Stromal cell of bone marrow (primary cell): ENCODE results near the gene ABHD17A.

Experiments
- DNase-seq: peaks from one replicate; pipeline ENCODE4 v3.0.0-alpha.2; 2012; ENCODE audit warnings: low read depth

ABHD17A gene

DNA sequence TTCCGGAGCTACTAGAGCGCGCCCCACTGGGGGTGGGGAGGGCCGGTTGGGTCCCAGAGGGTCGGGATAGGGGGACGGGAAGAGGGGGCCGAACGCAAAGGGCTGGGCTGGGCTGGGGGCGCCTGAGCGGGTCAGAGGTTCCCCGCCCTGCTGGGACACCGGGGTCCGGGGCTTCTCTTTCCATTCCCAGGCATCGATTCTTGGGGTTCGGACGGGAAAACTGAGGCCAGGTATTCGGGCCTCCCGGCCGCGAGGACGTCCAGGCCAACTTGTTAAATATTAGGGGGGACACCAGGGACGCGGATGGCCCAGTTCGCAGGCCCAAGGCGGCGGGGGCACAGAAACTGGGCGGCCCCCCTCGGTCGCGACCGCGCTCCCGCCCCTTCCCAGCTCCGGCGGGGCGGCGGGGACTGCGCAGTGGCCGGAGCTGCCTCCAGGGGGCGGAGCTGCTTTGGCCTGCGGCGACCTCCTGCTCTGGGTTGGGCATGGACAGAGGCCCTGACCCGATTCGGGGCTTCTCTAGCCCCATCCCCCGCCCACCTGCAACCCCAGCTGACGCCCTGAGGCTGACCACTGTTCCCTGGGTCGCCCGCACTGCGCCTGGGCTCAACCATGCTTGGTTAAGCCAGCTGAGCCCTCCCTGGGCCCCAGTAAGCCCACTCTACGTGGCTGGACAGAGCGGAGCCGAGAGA is 20.7 kb downstream of the ABHD17A start:
- DNase-seq = no peak

DNA sequence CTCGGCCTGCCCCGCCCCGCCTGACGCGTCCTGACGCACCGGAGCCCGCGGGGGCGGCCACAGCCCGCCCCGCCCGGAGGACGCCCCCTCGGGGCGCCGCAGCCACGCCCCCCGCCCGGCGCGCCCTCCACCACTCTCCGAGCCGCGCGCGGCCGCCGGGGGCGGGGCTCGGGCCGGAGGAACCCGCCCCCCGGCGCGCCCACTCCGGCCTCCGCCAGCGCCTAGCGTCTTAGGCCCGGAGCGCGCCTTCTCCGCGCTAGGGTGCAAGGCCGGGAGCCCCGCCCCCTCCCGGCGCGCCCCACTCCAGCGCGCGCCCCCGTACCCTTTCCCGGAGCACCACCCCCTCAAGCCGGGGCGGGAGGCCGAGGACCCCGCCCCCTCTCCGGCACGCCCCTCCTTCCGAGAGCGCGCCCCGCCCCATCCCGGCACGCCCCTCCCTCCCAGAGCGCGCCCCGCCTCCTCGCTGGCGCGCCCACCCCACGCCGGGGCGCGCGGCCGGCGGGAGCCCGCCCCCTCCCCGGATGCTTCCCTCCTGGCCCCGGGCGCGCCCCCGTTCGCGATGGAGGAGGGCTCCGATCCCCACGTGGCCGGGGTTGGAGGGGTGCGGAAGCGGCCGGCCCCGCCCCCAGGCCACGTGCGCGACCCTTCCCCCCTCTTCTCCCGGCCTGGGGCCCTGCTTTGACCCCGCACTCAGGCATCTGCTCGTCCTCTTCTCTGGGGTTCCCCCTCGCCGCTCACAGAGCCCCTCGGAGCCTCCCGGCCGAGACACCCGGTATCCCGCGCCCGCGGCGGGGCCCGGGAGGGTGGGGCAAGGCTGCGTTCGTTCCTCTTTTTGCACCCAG is 21.4 kb downstream of the ABHD17A start:
- peak; percentile 86 for DNase-seq

GRCh38 chr19:1863328-1863637 is 22.0 kb downstream of the ABHD17A start, which contains the start of gene KLF16:
KLF16 (minus strand) TSS chr19:1863579; CDS start chr19:1863497, 82 bp downstream.
- DNase-seq = no peak

GRCh38 chr19:1862424-1863327 is 22.6 kb downstream of the ABHD17A start:
- DNase-seq = no peak

DNA sequence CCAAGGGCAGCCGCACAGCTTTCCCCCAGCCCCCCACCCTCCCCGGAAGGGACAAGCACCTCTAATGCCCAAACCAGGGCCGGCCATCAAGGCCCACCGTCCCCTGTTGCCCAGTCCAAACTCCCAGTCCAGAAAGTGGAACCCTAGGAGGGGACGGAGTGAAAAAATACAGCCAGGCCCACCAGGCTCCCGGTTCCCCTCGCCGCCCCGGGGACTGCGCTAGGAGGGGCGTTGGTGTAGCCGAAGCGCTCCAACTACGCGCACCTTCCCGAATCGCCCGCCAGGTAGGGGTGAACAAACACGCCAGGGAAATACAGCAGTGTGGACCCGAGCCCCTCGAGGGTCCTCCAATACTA is 23.2 kb downstream of the ABHD17A start:
- no peak for DNase-seq

- no peak for DNase-seq
Observed at GRCh38 chr19:1861599-1862031, 23.7 kb downstream of the ABHD17A start.

DNA sequence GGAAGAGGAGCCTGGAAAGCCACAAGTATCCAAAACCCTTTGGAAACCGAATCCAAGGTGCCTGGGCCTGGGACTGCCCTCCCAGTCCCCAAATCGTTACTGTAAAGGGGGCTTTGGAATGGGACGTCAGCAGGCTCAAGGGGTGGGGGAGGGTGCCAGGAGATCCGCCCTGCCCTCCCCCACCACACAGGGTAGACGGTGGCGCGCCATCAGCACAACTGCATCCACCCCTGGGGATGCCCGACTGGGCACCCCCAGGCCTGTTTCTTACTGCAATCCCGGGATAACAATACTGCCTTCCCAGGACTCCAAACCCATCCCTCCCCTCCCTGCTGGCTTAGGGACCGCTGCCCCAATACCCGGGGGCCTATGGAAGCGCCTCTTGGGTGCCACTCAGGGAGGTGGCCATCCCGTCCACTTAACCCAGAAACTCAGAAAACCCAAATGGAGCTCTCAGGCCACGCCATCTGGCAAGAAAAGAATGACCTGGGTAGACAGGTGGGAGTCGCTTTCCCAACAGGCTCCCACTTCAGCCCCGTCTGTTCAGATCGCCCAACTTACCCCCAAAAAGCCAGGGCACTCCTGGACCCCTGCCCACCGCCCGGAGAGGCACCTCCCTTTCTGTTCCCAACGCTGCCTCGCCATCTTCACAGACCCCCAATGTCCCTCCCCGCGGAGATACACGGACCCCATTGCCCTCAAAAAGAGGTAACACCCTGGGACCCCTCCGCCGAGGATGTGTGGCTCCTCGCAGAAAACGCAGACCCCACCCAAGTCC is 24.3 kb downstream of the ABHD17A start:
- DNase-seq = no peak

DNA sequence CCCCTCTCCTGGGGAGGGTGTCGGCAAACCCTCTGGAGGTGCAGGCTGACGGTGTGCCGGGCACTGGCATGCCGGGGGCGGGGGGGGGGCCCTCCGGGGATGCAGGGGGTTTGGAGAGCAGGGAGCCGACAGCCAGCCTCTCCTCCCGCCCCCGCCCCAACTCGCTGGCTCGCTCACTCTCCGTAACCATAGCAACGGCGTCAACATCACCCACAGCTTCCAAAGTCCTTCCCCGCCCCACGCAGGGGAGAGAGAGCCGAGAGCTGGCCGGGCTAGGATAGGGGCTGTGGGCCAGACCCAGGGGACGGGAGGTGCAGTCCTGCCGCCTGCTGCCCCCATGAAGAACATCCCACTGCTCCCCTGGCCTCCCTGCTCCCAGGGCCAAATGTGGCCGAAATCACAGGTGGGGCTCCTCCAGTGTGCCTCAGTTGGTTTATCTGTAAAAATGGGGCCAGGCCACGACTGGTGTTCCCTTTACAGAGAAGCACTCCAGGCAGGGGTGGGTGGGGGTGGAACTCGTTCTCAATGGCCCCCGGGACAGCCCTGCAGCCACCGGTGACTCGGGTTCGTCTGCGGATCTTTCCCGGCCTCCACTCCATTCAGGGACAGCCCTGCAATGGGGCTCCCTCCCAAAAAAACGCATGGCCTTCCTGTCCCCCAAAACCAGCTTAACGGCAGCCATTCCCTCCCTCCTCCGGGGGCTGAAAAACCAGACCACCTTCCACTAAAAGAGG is 25.1 kb downstream of the ABHD17A start:
- peak; percentile 64 for DNase-seq

DNA sequence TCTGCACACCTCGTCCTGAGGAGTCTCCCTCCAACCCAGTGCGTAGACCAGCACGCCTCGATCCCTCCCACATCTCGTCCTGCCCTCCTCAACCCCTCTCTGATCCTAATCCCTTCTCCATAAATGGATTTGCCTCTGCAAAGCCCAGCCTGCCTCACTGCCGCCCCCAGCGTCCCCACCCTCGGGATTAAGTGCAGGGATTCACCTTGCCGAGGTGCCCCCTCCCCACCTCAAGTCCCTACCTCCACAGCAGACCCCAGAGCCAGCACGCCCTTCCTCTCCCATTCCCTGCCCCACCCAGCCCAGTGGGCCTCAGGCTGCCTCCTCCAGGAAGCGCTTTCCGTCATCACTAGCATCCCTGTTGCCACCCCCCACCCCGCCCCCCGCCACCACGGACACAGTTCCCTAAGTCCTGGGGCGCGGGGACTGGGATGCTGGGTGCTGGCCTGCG is 25.9 kb downstream of the ABHD17A start:
- DNase-seq = no peak

DNA sequence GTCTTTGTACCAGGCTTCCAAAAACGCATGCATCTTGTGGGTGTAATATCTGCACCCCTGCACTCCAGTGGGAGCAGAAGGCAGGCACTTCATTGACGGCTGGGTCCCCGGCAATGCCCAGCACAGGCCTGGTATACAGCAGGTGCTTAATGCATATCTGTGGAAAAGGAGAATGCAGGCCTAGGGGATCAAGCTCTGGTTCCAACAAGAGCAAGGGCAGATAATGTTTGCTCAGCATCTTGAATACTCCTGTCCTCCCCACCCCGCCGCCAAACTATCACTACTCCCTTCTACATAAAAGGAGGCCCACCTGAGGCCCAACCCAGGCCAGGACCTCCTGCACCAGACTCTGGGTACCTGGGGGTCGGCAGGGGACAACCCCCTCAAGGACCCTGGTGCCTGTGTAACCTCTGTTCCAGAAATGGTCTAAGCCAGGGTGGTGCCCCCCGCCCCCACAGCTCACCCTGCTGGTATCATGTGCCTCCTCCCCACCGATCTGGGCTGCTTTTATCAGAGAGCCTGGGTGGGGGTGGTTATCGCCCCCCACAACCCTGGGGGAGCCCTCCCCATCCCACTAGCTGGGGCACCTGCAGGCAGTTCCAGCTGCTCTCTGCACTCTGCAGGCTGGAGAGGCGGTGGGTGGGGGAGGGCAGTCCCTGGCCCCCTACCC is 26.7 kb downstream of the ABHD17A start:
- no peak for DNase-seq

GRCh38 chr19:1857648-1858326 is 27.5 kb downstream of the ABHD17A start:
- no peak for DNase-seq

DNA sequence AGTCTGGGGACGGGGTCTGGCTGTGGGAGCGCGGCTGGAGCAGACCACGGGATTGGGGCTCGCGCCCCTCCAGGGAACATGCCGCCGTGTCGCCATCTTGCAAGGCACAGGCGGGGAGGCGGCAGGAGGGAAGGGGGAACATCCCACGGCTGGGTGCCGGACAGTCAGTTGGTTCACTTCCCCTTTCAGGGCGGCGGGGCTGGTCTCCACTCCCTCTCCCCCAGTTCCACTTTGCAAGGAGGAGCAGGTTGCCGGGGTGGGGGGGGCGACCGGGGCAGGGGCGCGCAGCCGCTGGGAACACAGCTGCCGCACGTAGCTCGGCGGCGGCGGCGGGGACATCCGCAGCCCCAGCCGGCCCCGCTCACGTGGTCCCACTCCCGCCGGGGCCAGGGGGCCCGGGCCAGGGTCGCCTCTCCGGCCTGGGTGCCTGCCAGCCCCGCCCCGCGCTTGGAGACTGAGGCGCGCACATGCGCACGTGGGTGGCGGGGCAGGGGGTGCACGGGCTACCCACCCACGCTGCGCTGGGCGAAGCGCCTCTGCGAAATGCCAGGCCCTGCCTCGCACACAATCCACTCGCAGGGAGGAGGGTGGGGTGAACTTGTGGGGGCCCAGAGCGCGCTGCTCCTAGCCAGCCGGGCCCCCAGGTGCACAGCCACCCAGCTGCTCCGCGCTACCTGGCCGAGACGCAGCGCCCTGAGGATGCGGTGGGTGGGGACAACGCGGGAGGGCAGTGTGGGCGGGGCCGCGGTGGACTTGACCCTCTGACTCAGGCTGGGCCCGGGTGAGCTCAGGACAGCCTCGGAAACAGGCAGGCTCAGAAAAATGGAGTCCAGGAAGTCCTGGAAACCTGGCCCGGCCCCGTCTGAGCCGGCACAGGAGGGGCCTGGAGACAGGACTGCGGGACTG is 28.3 kb downstream of the ABHD17A start:
- DNase-seq = peak; percentile 63

- DNase-seq = no peak
Observed at GRCh38 chr19:1856345-1856697, 29.0 kb downstream of the ABHD17A start.

GRCh38 chr19:1855828-1856255 is 29.5 kb downstream of the ABHD17A start:
- DNase-seq = no peak

DNA sequence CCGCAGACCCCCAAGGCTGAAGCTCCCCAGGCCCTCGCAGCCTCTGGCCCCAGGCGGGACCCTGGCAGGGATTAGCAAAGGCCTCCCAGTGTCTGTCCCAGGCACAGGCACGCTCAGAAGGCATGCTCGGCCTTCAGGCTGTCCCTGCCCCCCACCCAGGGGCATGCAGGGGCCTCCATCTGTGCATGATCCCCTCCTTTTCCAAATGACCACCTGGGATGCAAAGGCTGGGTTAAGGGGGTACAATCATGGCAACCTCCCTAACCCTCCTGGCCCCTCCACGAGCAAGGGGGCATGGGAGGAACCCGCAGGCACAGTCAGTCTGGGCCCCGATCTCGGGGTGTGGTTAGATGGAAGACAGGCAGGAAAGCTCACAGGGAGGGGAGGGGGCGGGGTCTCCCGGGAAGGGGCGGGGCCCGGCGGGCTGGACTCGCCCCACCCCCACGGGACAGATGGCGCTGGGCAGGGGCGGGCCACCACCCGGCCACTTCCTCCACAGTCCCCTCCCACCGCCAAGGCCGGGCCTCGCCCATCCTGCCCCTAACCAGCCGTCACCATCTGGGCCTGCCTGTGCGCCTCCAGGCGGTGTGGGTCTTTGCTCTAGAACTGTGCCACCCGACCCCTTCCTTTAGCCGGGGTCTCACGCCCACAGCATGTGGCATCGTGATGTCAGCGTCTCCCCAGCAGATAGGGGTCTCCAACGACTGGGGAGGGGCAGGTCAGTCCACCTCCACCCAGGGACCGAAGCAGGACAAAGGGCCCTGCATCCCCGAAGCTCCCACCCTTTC is 30.1 kb downstream of the ABHD17A start:
- peak; percentile 58 for DNase-seq

DNA sequence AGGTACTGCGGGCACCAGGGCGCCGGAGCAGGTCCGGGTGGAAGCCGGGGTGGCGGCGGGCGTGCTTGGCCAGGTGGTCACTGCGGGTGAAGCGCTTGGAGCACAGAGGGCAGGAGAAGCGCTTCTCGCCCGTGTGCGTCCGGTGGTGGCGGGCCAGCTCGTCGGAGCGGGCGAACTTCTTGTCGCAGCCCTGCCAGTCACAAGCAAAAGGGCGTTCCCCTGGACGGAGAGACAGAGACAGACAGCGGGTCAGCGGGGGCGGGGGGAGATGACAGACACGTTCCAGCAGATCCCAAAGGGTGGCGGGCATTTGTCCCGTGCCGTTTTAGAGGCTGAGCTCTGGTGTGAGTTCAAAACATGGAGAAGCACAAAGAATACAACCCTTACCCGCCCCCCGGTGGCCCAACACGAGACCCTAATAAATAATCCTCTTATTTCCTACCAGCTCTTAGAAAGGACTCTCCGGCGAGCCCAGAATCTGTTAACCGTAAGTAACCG is 30.7 kb downstream of the ABHD17A start:
- no peak for DNase-seq

- no peak for DNase-seq
Observed at GRCh38 chr19:1854039-1854541, 31.2 kb downstream of the ABHD17A start.
